RWPE2 (cell line): ENCODE measurements around the gene GIMAP1.

Experiments
- ATAC-seq: fragments of 200-7000 bp; cut with Tn5 transposase; 3 replicates; pipeline ENCODE4 v1.9.1; 2021; ENCODE audit warnings: low read depth
- DNase-seq: peaks from one replicate; pipeline ENCODE4 v3.0.0-alpha.2; 2020; ENCODE audit warnings: low spot score
- H3K27ac ChIP-seq: fragments of 450-650 bp; 2 replicates; pipeline ENCODE4 v1.5.1; 2017; ENCODE audit warnings: mild to moderate bottlenecking; ENCODE audit not compliant: poor library complexity, severe bottlenecking
- H3K27me3 ChIP-seq: fragments of 250-450 bp; sonication (Bioruptor Pico); 2 replicates; pipeline ENCODE4 v1.5.1; 2021; ENCODE audit warnings: mild to moderate bottlenecking, moderate library complexity; ENCODE audit not compliant: insufficient read depth, poor library complexity, severe bottlenecking
- H3K36me3 ChIP-seq: fragments of 250-450 bp; sonication (Bioruptor Pico); 2 replicates; pipeline ENCODE4 v1.5.1; 2020; ENCODE audit warnings: low read depth, mild to moderate bottlenecking, moderate library complexity
- H3K4me1 ChIP-seq: fragments of 250-450 bp; sonication (Bioruptor Pico); 2 replicates; pipeline ENCODE4 v1.5.1; 2021; ENCODE audit warnings: mild to moderate bottlenecking, moderate library complexity; ENCODE audit not compliant: insufficient read depth, poor library complexity, severe bottlenecking
- H3K4me3 ChIP-seq: fragments of 250-450 bp; sonication (Bioruptor Pico); 2 replicates; pipeline ENCODE4 v1.5.1; 2021; ENCODE audit warnings: mild to moderate bottlenecking, moderate library complexity; ENCODE audit not compliant: severe bottlenecking
- H3K9me3 ChIP-seq: fragments of 250-450 bp; sonication (Bioruptor Pico); 2 replicates; pipeline ENCODE4 v1.5.1; 2021; ENCODE audit warnings: mild to moderate bottlenecking, moderate library complexity; ENCODE audit not compliant: severe bottlenecking
- TF ChIP-seq, protein P1 (sequence below): fragments of 450-650 bp; IDR thresholded peaks from one replicate; pipeline ENCODE4 v1.5.1; 2017; ENCODE audit warnings: mild to moderate bottlenecking, moderate library complexity; ENCODE audit not compliant: poor library complexity, severe bottlenecking

GIMAP1 gene

DNA sequence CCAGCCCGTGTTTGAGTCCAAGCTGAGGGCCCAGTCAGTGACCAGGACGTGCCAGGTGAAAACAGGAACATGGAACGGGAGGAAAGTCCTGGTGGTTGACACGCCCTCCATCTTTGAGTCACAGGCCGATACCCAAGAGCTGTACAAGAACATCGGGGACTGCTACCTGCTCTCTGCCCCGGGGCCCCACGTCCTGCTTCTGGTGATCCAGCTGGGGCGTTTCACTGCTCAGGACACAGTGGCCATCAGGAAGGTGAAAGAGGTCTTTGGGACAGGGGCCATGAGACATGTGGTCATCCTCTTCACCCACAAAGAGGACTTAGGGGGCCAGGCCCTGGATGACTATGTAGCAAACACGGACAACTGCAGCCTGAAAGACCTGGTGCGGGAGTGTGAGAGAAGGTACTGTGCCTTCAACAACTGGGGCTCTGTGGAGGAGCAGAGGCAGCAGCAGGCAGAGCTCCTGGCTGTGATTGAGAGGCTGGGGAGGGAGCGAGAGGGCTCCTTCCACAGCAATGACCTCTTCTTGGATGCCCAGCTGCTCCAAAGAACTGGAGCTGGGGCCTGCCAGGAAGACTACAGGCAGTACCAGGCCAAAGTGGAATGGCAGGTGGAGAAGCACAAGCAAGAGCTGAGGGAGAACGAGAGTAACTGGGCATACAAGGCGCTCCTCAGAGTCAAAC is 26.0 kb downstream of the GIMAP1 start:
- Histone ChIP-seq H3K27ac (no peak overlapping the region), H3K27me3 (no peaks in the 10 kb centered on the region), H3K9me3 (peaks cover 4% of the 10 kb centered on the region), H3K4me3 (no peak overlapping the region), H3K4me1 (peaks cover 13% of the 10 kb centered on the region), H3K36me3 (no peaks in the 10 kb centered on the region)
- DNase-seq (no peak), ATAC-seq (no peak)
- TF ChIP-seq, protein P1, sequence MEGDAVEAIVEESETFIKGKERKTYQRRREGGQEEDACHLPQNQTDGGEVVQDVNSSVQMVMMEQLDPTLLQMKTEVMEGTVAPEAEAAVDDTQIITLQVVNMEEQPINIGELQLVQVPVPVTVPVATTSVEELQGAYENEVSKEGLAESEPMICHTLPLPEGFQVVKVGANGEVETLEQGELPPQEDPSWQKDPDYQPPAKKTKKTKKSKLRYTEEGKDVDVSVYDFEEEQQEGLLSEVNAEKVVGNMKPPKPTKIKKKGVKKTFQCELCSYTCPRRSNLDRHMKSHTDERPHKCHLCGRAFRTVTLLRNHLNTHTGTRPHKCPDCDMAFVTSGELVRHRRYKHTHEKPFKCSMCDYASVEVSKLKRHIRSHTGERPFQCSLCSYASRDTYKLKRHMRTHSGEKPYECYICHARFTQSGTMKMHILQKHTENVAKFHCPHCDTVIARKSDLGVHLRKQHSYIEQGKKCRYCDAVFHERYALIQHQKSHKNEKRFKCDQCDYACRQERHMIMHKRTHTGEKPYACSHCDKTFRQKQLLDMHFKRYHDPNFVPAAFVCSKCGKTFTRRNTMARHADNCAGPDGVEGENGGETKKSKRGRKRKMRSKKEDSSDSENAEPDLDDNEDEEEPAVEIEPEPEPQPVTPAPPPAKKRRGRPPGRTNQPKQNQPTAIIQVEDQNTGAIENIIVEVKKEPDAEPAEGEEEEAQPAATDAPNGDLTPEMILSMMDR: no peak

DNA sequence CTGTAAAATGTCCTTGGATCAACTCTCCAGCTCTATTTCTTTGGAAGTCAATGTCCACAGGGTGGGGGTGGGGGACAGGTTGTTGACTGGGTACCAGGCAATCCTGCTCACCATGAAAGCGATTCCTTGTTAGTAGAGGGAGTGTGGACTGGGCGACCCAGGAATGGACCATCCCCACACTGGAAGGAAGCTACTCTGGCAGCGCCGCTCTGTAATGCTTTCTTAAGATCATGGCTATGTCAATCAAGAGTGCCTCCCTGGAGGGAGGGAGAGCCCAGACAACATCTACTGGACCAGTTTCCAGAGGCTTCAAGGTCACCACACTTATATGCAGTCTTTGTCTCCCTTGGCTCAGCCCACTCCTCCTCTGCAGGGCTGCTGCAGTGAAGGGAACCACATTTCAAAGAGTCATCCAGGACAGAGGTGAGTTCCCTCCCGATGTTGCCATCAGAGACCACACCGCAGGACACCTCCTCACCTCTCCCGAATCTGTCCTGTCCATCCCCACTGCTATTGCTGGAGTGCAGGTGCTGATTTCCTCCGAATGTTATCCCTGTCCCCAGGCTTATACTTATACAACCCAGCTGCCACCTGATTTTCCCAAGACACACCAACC is 27.7 kb downstream of the GIMAP1 start:
- no peaks in the 10 kb centered on the region for H3K27me3 ChIP-seq
- H3K4me1 ChIP-seq: peaks cover 5% of the 10 kb centered on the region

DNA sequence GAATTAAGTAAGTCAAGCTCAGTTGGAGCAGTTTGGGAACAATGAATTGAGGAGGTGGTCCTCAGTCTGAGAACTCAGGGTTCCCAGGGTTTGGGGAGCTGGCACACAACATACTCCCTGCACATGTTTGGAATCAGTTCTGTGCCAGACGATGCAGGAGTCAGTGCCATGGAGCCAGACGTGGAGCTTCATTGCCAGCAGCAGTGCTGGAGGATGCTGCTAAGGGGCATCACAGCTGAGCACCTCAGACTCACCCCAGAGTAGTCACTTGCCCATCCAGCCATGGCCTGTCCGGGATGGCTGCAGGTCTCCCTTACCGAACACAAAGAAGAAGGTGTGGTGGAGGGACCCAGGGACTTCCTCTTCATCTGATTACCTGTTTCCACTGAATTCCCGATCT is 28.7 kb downstream of the GIMAP1 start:
- DNase-seq: no peak
- Histone ChIP-seq H3K27me3 (peaks cover 5% of the 10 kb centered on the region), H3K9me3 (peaks cover 4% of the 10 kb centered on the region), H3K27ac (no peak overlapping the region), H3K4me3 (no peak overlapping the region), H3K4me1 (no peaks in the 10 kb centered on the region), H3K36me3 (no peaks in the 10 kb centered on the region)
- no peak for ATAC-seq
- TF ChIP-seq, protein P1: no peak

More for the DNA sequence above, 27.7 kb downstream of the GIMAP1 start:
- H3K9me3 ChIP-seq: peaks cover 4% of the 10 kb centered on the region
- no peak overlapping the region for H3K27ac ChIP-seq
- H3K36me3 ChIP-seq: no peaks in the 10 kb centered on the region
- ATAC-seq: no peak
- TF ChIP-seq, protein P1: no peak
- no peak for DNase-seq
- no peak overlapping the region for H3K4me3 ChIP-seq

DNA sequence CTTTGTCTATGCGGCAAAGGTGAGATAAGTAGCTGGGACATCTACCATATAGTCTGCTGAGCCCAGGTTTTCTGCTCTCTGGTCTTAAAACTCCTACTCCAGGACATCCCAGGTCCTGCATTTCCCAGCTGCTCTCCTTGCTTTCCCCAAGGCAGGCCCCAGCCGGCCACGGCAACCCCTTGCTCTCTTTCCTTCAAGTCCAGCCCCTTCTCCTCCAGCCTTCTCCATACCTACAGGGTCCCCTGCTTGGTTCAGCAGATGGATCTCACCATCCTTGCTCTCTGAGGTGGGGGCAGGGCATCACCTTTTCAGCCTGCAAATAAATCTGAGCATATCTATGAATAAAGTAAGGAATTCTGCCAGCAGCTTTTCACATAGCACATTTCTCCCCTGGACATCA is 29.5 kb downstream of the GIMAP1 start:
- Histone ChIP-seq H3K9me3 (no peaks in the 10 kb centered on the region), H3K27me3 (peaks cover 5% of the 10 kb centered on the region), H3K4me1 (no peaks in the 10 kb centered on the region), H3K27ac (no peak overlapping the region), H3K4me3 (no peak overlapping the region), H3K36me3 (no peaks in the 10 kb centered on the region)
- TF ChIP-seq, protein P1: no peak
- no peak for ATAC-seq
- DNase-seq: no peak

DNA sequence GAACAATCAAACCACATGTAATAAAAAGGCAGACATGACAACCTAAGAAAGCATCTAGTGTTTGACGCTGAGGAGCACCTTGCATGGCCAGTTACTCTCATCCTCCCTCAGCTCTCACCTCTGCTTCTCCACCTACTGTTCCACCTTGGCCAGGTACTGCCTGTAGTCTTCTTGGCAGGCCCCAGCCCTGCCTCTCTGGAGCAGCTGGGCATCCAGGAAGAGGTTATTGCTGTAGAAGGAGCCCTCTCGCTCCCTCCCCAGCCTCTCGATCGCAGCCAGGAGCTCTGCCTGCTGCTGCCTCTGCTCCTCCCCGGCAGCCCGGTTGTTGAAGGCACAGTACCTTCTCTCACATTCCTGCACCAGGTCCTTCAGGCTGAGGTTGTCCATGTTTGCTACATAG is 30.5 kb downstream of the GIMAP1 start:
- no peak for DNase-seq
- Histone ChIP-seq H3K27ac (no peak overlapping the region), H3K36me3 (no peaks in the 10 kb centered on the region), H3K9me3 (no peaks in the 10 kb centered on the region), H3K27me3 (peaks cover 12% of the 10 kb centered on the region), H3K4me1 (no peaks in the 10 kb centered on the region), H3K4me3 (no peak overlapping the region)
- no peak for ATAC-seq
- TF ChIP-seq, protein P1: no peak
